NCI-H2227 (cell line): Measurements from ENCODE around the gene KIAA0930.
"Not testable (repeated sequence)": the region's sequence is repeated elsewhere in the genome, so short reads cannot be mapped to it uniquely, and the experiment has no call there.

ENCODE experiments used
- DNase-seq: peaks from one replicate; lab custom pipeline; 2025; ENCODE audit not compliant: unreplicated experiment; lab: John Stamatoyannopoulos, UW

Gene KIAA0930

DNA sequence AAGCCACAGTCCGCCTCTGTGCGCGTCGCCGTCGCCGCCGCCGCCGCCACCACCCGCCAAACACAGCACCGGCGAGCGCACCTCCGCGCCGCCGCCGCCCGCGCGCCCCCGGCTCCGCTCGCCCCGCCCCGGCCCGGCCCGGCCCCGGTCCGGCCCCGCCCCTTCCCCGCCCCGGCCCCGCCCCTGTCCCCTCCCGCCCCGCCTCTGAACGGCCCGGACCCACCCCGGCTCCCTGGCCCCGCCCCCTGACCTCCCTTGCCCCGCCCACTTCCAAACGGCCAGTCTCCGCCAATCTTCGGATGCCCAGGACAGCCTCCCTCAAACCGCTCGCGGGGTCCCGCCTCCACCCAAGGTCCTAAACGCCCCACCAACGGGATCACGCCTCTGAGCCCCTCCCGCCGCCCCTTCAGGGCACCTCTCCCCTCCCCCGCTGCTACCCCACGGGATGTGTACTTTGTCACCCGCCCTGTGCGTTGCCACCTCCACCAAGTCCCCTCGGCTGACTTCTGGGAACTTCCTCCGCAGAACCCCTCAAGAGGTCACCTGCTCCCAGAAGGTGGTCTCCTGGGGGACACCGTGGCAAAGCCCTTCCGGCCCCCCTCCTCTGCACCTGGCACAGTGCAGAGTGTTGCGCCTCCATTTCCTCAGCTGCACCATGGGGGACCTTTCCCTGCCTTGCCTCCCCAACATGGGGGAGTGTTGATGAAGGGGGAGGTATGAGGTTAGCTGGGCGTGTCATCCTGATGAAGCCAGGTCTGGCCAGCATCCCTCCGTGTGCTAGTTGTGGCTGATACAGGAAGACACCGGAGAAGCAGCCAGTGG is at the start of gene KIAA0930:
TSS of gene KIAA0930 (minus strand) at position 85 of the 822 bp plus-strand sequence. CDS start 191 bp downstream, outside the sequence.
- peak; percentile 60 for DNase-seq

DNA sequence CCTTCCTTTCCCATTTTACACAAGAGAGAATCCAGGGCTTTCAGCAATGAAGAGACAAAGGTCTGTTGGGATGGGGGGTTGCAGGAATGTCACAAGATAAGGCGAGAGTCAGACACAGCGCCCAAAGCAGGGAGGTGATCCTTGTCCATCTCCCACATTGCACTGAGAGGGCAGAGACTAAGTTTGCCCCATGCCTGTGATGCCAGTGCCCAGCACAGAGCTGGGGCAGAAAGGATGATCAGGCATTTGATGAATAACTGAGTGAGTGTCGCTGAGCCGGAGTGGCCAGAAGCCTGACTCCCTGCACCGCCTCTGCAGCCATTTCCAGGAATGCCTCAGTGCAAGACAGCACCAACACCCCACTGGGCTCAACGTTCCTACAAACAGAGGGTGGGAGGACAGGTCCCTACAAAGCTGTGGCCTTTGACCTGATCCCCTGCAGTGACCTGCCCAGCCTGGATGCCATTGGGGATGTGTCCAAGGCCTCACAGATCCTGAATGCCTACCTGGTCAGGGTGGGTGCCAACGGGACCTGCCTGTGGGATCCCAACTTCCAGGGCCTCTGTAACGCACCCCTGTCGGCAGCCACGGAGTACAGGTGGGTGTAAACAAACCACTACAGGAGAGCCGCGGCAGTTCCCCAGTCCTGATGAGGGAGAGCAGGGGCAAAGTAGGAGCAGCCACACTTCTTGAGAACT is 46.3 kb upstream of the KIAA0930 start:
- DNase-seq = no peak

DNA sequence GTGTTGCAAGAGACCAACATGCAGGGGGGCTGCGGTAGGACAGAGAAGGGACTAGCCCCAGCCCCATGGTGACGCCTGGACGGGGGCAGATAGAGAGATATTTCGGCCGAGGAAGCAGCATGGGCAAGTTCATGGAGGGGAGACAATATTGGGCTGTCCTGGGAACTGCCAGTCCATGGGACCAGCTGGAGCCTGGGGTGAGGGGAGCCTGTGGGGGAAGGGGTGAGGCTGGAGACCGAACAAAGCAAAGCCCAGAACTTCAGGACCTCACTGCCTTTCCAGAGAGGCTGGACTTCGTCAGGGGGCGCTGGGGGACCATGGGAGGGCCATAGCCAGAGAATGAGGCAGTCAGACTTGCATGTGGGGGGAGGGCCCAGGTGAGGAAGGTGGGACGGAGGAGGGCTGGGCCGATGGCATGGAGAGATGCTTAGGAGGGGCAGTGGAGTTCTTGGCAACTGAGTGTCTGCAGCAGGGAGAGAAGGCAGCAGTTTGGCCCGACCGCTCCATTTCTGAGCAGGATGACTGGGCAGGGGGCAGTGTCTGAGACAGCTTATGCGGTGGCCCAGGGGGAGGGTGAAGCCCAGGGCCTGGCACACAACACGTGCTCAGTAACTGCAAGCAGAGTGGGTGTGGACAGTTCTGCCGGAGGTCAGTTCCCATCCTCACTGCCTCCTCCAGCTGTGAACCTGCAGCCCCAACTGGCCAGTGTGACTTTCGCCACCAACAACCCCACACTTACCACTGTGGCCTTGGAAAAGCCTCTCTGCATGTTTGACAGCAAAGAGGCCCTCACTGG is 44.8 kb upstream of the KIAA0930 start:
- no peak for DNase-seq

DNA sequence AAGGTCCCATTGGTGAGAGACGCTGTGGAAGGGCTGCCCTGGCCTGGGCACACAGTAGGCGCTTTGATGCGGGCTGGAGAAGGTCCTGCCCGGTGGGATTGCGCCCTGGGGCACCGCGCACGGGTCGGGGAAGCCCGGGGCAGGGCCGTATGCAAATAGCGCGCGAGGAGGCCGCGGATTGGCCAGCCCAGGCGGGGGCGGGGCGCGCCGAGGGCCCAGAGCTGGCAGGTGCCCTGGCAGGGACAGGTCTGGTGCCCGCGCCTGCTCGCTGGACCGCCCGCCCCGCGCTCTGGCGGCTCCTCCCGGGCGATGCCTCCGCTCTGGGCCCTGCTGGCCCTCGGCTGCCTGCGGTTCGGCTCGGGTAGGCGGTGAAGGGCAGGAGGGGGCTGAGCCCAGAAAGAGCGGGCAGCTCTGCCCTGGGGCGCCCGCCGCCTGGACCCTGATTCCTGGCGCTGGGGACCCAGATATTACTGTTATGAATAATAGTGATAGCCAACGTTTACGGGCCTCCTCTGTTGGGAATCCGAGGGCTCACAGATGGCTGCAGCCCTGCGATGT is 44.1 kb upstream of the KIAA0930 start, which contains the start of gene UPK3A:
TSS of gene UPK3A (plus strand) at position 245 of the 558 bp plus-strand sequence. CDS start at position 310, 65 bp downstream.
- peak; percentile 56 for DNase-seq

DNA sequence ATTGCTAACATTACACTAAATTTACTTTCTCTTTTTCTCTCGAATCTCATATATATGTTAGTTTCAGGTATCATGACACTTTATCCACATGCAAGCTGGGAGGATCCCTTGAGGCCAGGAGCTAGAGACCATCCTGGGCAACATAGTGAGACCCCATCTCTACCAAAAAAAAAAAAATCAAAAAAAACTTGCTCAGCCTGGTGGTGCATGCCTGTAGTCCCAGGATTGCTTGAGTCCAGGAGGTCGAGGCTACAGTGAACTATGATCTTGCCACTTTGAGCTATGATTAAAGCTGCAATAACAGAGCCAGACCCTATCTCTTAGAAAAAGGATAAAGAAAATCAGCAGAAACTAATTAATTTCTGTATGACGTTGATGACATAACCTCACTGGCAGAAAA is 40.3 kb upstream of the KIAA0930 start:
- no peak for DNase-seq

DNA sequence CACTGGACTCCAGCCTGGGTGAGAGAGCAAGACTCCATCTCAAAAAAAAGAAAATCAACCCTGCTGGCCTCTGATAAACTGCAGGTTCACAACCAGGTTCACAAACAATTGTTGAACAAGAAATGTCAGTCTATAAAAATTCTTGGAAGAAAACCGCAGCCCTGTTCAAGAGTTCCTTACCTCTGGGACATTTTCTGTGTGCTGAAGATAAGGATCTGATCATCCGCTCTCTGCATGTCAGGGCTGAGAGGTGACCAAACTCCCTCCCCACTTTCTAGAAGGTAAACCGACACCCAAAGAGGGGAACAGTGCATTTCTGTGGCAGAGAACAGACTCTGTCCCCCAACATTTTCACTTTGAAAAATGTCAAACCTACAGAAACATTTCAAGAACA is 39.9 kb upstream of the KIAA0930 start:
- DNase-seq = no peak

DNA sequence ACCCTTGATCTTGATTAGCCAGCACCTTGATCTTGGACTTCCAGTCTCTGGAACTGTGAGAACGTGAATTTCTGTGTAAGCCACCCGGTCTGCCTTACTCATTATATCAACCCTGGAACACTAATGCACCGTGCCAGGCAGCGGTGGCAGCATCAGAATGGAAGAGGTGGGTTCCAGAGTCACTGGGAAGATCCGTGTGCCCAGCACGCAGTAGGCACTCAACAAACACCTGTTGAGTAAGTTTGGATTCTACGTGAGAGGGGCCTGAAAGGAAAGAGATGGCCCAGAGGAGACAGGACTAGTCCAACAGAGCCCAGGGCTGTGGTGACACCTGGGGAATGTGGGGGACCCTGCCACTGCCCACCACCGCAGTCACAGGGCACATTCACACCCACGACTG is 37.4 kb upstream of the KIAA0930 start:
- no peak for DNase-seq

DNA sequence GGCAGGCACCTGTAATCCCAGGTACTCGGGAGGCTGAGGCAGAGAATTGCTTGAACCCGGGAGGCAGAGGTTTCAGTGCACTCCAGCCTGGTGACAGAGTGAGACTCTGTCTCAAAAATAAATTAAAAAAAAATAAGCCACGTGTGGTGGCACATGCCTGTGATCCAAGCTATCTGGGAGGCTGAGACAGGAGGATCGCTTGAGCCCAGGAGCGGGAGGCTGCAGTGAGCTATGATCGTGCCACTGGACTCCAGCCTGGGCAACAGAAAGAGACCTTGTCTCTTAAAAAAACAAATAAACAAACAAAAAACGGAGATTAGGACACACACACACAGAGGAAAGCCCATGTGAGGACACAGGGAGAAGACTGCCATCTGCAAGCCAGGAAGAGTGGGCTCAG is 37.0 kb upstream of the KIAA0930 start:
- not testable (repeated sequence) for DNase-seq

DNA sequence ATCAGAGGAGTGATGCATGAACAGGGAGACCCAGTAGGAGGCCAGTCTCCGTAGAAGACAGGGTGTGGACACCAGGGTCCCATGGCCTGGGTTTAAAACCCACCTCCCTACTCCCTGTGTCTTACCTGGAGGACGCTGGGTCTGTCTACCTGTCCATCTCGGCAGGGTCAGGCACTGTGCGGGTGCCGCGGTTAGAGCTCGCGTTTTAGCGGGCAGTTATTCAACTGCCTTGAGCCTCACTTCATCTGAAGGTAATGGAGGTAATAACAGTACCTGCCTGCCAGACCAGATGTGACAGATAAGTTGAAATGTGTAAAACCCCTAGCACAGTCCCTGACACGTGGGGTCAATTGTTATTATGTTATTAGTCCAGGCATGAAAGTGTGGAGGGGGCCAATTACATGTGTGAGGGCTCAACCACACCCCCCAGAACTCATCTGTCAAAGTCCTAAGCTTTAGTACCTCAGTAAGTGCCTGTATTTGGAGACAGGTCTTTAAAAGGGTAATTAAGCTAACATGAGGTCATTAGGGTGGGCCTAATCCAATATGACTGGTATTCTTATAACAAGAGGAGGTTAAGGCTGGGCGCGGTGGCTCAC is 35.9 kb upstream of the KIAA0930 start:
- DNase-seq = no peak

DNA sequence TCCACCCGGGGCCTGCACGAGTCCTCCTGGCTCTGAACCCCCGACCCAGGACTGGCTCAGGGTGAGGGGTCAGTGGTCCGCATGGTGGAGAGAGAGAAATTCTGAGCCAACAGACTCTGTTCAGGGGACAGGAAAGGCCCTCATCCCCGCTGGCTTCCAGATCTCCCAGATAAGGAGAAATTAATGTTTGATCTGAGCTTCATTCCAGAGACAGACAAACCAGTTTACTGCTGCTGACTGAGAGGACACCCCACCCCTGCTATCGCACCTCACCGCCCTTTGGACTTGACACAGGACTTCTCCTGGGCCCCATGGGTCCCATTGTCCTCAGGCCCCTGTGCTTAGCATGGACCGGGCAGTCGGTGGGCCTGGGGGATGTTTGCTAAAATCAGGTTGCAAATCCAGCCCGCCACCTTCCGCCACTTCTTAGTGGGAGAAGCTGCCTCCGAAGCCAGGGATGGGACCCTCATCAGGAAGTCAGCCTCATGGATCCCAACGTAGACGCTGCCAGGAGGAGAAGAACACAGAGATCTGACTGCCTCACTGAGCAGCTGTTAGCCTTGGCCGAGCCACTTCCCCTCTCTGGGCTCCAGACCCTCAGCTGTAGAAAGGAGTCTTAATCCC is 32.9 kb upstream of the KIAA0930 start:
- DNase-seq = no peak

DNA sequence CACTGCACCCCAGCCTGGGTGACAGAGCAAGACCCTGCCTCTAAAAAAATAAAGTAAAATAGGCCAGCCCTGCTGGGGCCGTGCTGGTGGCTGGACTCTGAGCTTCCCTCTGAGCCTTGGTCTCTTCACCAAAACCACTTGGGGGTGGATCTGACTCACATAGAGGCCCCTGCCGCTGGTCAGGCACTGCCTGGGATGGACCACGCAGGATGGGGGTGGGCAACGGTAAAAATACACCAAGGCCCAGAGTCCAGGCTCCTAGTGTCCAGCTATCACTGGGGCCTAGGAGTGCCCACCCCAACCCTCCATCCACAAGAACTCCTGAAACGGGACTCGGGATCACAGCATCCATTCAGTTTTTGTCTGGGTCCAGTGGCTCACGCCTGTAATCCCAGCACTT is 31.8 kb upstream of the KIAA0930 start:
- DNase-seq = no peak

DNA sequence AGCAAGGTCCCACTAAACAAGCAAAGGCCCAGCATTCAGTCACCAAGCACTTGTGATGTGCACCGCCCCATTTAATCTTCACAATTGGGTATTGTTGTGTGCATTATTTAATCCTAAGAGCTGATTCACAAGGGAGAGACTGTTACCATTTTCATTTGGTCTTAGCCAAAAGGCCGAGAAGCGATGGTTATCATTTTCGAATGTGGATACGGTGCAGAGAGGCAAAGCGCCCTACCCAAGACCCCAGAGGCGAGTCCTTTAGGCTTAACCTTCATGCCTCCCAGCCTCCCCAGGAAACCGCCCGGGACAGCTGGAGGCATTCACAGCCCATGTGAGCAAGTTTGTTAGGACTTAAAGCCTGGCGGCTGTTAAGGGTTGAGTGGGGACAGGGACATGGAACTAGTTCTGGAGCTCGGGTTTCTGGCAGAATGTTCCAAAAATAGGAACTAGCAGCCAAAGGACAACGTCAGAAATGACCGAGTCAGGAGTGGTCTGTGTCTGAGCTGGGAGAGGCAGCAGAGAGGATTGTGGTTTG is 31.0 kb upstream of the KIAA0930 start:
- DNase-seq = no peak

DNA sequence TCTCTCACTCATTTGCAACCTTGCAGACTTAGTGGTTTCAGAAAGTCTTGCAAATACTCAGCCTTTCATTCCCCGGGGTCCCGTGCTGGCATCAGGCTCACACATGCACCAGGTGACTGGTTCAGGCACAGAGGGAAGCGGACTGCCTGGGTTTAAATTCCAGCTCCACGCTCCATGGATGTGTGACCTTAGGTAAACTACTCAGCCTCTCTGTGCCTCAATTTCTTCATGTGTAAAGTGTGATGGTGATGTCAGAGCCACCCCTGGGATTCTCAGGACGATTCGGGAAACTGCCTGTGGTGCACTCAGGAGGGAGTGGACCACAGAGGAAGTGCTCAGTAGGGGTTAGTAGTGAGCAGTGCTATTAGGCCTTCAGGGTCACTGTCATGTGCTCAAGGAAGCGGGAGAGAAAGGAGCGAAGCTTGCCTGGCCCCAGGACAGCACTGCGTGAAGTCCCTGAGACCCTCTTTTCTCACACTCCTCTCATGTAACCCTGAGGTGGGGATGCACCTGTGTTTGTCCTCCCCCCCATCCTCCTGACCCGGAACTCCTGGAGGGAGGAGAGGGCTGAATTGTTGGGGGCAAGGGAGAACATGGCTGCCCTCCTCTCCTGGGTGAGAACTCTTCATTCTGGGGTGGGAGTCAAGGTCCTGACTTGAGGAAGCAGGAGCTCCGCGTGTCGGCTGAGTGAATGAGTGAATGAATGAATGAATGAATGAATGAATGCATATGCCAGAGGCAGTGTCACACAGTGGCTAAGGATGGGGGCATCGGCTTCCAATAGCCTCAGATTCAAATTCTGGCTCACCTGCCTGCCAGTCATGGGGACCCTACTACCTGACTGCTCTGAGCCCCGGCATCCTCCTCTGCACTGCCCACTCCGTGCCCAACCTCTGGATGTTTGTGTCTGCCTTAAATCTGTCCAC is 29.7 kb upstream of the KIAA0930 start:
- no peak for DNase-seq

DNA sequence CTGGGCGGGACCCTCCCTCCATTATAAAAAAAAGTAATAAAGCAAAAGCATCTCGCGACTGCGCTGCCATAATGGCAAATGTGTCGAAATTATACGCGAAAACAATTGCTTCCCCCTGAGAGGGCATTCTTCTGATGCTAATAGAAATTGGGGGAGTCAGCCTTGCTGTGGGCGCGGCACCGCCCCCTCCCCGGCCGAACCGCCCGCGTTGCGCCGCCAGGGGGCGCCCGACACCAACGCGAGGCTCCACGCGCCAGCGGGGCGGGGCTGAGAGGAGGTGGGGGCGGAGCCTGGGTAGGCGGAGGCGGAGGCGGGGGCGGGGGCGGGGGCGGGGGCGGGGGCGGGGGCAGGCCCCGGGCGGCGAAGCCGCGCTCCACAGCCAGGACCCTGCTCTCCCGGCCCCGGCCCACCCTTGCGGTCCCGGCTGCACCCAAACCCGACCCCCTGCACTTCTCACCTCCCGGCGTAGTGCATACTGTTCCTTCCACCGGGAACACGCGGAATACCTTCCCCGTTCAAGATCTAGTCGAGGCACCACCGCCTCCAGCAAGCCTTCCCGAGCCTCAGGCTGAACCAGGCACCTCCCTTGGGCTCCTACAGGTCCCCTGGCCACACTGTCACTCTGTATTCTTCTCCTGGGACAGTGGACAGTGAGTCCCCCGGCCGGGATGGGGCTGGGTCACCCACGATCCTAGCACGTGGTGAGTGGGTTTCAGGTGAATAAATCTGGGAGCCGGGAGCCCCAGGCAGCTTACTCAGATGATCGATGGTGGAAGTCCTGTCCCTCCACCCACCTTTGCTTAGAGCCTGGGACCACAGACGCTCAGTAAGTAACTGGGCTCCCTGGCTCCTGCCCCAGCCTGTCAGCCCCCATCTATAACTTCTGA is 28.5 kb upstream of the KIAA0930 start:
- peak; percentile 86 for DNase-seq

DNA sequence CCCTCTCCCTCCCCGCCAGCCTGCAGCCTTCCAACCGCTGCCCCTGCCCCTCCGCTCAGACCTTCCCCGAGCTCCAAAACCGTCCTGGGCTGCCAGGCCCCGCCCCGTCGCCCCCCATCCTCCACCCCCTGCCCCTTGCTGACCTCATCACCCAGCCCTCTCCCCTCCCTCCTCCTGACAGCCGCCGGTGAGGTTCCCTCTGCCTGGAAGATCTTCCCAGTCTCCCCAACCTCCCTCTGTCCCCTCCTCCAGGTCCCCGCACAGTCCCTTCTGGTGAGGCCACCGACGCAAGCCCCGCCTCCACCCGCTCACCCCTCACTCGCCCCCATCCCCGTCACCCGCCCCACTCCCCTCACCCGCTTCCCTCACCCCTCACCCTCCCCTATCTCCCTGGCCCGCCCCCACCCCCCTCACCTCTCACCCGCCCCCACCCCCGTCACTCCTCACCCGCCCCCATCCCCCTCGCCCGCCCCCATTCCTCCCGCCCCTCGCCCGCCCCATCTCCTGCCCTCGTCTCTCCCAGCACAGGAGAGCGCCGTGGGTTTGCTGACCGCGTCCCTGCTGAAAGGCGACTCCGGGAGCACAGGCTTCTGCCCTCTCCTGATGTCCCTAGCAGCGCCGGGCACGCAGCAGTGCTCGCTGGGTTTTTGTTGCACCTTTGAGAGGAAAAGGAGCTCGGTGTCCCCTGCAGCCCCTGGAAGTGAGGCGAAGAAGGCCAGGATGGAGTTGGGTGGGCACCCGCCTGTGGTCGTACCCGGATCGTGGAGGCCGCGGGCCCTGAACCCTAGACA is 27.7 kb upstream of the KIAA0930 start:
- DNase-seq = peak; percentile 78

DNA sequence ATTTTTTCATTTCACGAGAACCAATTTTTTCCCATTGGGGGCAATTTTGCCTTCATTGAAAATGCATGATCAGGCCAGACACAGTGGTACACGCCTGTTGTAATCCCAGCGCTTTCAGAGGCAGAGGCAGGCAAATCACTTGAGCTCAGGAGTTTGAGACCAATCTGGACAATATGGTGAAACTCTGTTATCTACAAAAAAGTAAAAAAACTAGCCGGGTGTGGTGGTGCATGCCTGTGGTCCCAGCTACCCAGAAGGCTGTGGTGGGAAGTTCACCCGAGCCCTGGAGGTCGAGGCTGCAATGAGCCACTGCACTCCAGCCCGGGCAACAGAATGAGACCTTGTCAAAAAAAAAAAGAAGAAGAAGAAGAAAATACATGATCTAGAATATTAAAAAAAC is 24.8 kb upstream of the KIAA0930 start:
- no peak for DNase-seq
